ENCODE measurements around the gene IRF1. TPM values are rescaled to one million over a fixed set of nuclear protein-coding genes. Genes with fewer than 3 reads are reported as not detected.

IRF1 gene
- total RNA-seq, 2 donors from 2014 or later = 5.6 to 7.3 TPM

DNA sequence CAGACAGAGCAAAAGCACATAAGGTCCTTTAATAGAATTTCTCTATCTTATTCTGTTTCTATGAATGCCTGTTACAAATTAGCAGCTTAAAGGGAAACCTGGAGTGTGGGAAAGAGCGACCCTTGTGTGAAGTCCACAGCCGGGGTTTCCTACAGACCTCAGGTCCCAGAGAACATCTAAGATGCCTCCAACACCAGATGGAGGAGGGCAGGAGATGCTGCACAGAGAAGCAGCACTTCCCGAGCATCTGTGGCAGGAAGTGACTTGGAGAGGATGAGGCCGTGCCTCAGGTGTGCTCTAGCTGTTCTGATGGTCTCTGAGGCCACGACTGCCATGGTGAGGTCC lies 26.8 kb downstream of the IRF1 start:
- TF ChIP-seq, protein P1, sequence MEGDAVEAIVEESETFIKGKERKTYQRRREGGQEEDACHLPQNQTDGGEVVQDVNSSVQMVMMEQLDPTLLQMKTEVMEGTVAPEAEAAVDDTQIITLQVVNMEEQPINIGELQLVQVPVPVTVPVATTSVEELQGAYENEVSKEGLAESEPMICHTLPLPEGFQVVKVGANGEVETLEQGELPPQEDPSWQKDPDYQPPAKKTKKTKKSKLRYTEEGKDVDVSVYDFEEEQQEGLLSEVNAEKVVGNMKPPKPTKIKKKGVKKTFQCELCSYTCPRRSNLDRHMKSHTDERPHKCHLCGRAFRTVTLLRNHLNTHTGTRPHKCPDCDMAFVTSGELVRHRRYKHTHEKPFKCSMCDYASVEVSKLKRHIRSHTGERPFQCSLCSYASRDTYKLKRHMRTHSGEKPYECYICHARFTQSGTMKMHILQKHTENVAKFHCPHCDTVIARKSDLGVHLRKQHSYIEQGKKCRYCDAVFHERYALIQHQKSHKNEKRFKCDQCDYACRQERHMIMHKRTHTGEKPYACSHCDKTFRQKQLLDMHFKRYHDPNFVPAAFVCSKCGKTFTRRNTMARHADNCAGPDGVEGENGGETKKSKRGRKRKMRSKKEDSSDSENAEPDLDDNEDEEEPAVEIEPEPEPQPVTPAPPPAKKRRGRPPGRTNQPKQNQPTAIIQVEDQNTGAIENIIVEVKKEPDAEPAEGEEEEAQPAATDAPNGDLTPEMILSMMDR (conservative IDR thresholded peaks at IDR 0.05) = no peak
- Histone ChIP-seq H3K4me1 (ENCODE audit: control insufficient read depth, insufficient read depth, low read length) (no peaks in the 10 kb centered on the region), H3K9me3 (ENCODE audit: control insufficient read depth, low read length) (peaks cover under 1% of the 10 kb centered on the region), H3K4me3 (ENCODE audit: low read length) (no peak overlapping the region), H3K9ac (ENCODE audit: extremely low read depth, low read length, poor library complexity, severe bottlenecking) (no peak overlapping the region), H3K27ac (ENCODE audit: low read depth, low read length) (no peak overlapping the region), H3K27me3 (ENCODE audit: control insufficient read depth, insufficient read depth, low read length, poor library complexity, severe bottlenecking) (no peaks in the 10 kb centered on the region), H3K36me3 (ENCODE audit: control insufficient read depth, insufficient read depth, low read length) (no peaks in the 10 kb centered on the region)
- no peak overlapping the region for H3K27ac Mint-ChIP-seq
- no peak overlapping the region for H3K4me3 Mint-ChIP-seq
- WGBS, 2 experiments (ENCODE audit: insufficient coverage in 1 of 2, insufficient read length in 1 of 2) = 89 to 90% methylated on average over 3 to 5 of the region's 5 CpGs
- H3K4me1 Mint-ChIP-seq = peaks cover 12% of the 10 kb centered on the region
- H3K27me3 Mint-ChIP-seq (ENCODE audit: insufficient read depth) = peaks cover 2% of the 10 kb centered on the region
- no peak for DNase-seq
- H3K36me3 Mint-ChIP-seq (ENCODE audit: low read depth) = no peaks in the 10 kb centered on the region
- peaks cover 2% of the 10 kb centered on the region for H3K9me3 Mint-ChIP-seq

- DNase-seq = no peak
- Histone ChIP-seq H3K36me3 (ENCODE audit: control insufficient read depth, insufficient read depth, low read length) (no peaks in the 10 kb centered on the region), H3K27me3 (ENCODE audit: control insufficient read depth, insufficient read depth, low read length, poor library complexity, severe bottlenecking) (no peaks in the 10 kb centered on the region), H3K9ac (ENCODE audit: extremely low read depth, low read length, poor library complexity, severe bottlenecking) (no peak overlapping the region), H3K9me3 (ENCODE audit: control insufficient read depth, low read length) (no peaks in the 10 kb centered on the region), H3K4me3 (ENCODE audit: low read length) (no peak overlapping the region), H3K27ac (ENCODE audit: low read depth, low read length) (no peak overlapping the region), H3K4me1 (ENCODE audit: control insufficient read depth, insufficient read depth, low read length) (no peaks in the 10 kb centered on the region)
- Mint-ChIP-seq H3K36me3 (ENCODE audit: low read depth) (no peaks in the 10 kb centered on the region), H3K9me3 (no peaks in the 10 kb centered on the region), H3K27me3 (ENCODE audit: insufficient read depth) (peaks cover 2% of the 10 kb centered on the region), H3K27ac (no peak overlapping the region), H3K4me3 (no peak overlapping the region), H3K4me1 (peaks cover 12% of the 10 kb centered on the region)
- 92 to 98% methylated on average over 5 to 10 of the region's 10 CpGs for WGBS, 2 experiments (ENCODE audit: insufficient coverage in 1 of 2, insufficient read length in 1 of 2)
- TF ChIP-seq, protein P1 (conservative IDR thresholded peaks at IDR 0.05) = no peak
These were observed 27.5 kb downstream of the IRF1 start for GRCh38 chr5:132462856-132463745.

DNA sequence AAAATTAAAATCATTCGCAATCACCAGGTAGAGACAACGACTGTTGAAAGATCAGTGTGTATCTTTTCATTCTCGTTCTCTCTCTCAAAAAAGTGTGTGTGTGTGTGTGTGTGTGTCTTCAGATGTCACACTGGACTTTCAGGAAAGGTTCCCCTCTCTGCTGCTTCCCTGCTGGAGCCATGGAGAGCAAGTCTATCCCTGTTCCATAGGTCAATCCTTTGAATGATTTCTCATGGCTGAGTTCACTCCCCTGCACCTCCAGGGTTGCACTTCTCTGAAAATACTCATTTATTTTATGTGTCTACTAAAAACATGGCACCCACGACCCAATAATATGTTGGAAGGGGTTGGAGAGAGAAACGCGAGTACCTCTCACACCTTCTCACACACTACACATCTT lies 28.2 kb downstream of the IRF1 start:
- H3K4me1 ChIP-seq (ENCODE audit: control insufficient read depth, insufficient read depth, low read length) = no peaks in the 10 kb centered on the region
- H3K36me3 Mint-ChIP-seq (ENCODE audit: low read depth) = no peaks in the 10 kb centered on the region
- peaks cover 2% of the 10 kb centered on the region for H3K27me3 Mint-ChIP-seq (ENCODE audit: insufficient read depth)
- no peaks in the 10 kb centered on the region for H3K27me3 ChIP-seq (ENCODE audit: control insufficient read depth, insufficient read depth, low read length, poor library complexity, severe bottlenecking)
- H3K27ac ChIP-seq (ENCODE audit: low read depth, low read length) = no peak overlapping the region
- no peaks in the 10 kb centered on the region for H3K9me3 ChIP-seq (ENCODE audit: control insufficient read depth, low read length)
- H3K4me1 Mint-ChIP-seq = peaks cover 12% of the 10 kb centered on the region
- no peaks in the 10 kb centered on the region for H3K9me3 Mint-ChIP-seq
- H3K4me3 ChIP-seq (ENCODE audit: low read length) = no peak overlapping the region
- H3K9ac ChIP-seq (ENCODE audit: extremely low read depth, low read length, poor library complexity, severe bottlenecking) = no peak overlapping the region
- H3K4me3 Mint-ChIP-seq = no peak overlapping the region
- H3K36me3 ChIP-seq (ENCODE audit: control insufficient read depth, insufficient read depth, low read length) = no peaks in the 10 kb centered on the region
- H3K27ac Mint-ChIP-seq = no peak overlapping the region
- no peak for DNase-seq
- WGBS, 2 experiments (ENCODE audit: insufficient coverage in 1 of 2, insufficient read length in 1 of 2) = 91 to 94% methylated on average over 4 to 5 of the region's 6 CpGs
- TF ChIP-seq, protein P1 (conservative IDR thresholded peaks at IDR 0.05) = no peak

Data from endodermal cell (in vitro differentiated cells).